Colon (tissue), 2 donors: Measurements from ENCODE around the gene MANF.

Source experiments
- FAIRE-seq: peaks from 2 replicates; lab custom pipeline; 2012; peaks lifted over from hg19 to GRCh38; lab: Jason Lieb, UNC
- donor health status: control.
- donor health status: control.

MANF gene

GRCh38 chr3:51390246-51391074, 5.4 kb downstream of the MANF start:
- no peak for FAIRE-seq

GRCh38 chr3:51391075-51391565, 6.0 kb downstream of the MANF start, which contains the start of gene RBM15B:
TSS of gene RBM15B (plus strand) at chr3:51391285. CDS start at chr3:51391400, 115 bp downstream.
- no peak for FAIRE-seq

- FAIRE-seq = no peak
Measured at GRCh38 chr3:51391566-51392354, 6.7 kb downstream of the MANF start.

GRCh38 chr3:51392355-51393133, 7.5 kb downstream of the MANF start:
- FAIRE-seq = no peak

- FAIRE-seq = no peak
Measured at GRCh38 chr3:51393134-51393495, 8.0 kb downstream of the MANF start.

GRCh38 chr3:51393564-51393963, 8.5 kb downstream of the MANF start:
- FAIRE-seq = no peak

- no peak for FAIRE-seq
Measured at GRCh38 chr3:51394541-51394940, 9.4 kb downstream of the MANF start.

- FAIRE-seq = no peak
Measured at GRCh38 chr3:51395493-51396213, 10.6 kb downstream of the MANF start.

GRCh38 chr3:51396401-51396800, 11.3 kb downstream of the MANF start:
- FAIRE-seq = no peak

- FAIRE-seq = no peak
Measured at GRCh38 chr3:51397392-51397791, 12.3 kb downstream of the MANF start.

GRCh38 chr3:51398595-51399310, 13.7 kb downstream of the MANF start:
- no peak for FAIRE-seq

GRCh38 chr3:51400166-51400565, 15.1 kb downstream of the MANF start:
- FAIRE-seq = no peak

GRCh38 chr3:51401735-51402134, 16.6 kb downstream of the MANF start:
- no peak for FAIRE-seq

GRCh38 chr3:51403675-51404074, 18.6 kb downstream of the MANF start:
- no peak for FAIRE-seq

GRCh38 chr3:51408021-51408420, 22.9 kb downstream of the MANF start:
- FAIRE-seq = no peak

GRCh38 chr3:51408813-51409212, 23.7 kb downstream of the MANF start:
- no peak for FAIRE-seq

GRCh38 chr3:51422211-51422610, 37.1 kb downstream of the MANF start:
- no peak for FAIRE-seq

- FAIRE-seq = no peak
Measured at GRCh38 chr3:51426921-51427320, 41.8 kb downstream of the MANF start.

- no peak for FAIRE-seq
Measured at GRCh38 chr3:51429138-51429537, 44.0 kb downstream of the MANF start.

GRCh38 chr3:51434110-51434509, 49.0 kb downstream of the MANF start:
- FAIRE-seq = no peak

GRCh38 chr3:51434746-51435327, 49.7 kb downstream of the MANF start:
- no peak for FAIRE-seq
